ENCODE measurements around the gene STX7. TPM values are rescaled to one million over a fixed set of nuclear protein-coding genes. Genes with fewer than 3 reads are reported as not detected.

The STX7 gene
- total and polyA plus RNA-seq, 7 donors, result 12.6 to 38.1 (median 26.2) TPM

DNA sequence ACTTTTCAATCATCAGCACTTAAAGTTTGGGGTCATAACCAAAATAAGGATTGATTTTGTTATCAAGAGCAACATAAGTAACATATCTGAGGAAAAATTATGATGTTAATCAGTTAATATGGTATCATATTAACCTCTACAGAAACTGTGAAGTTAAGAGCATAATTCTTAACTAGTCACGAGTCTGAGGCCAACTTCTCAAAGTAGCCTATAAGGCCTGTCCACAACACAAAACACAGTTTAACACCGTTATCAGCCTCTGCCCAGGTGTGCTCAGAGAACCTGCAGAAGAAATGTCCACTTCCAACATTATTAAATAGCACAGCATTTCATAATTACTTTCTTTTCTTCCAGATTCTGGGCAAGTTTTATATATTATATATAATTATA lies 1.1 kb downstream of the STX7 start:
- Histone ChIP-seq H3K4me3 (peak overlapping the region; percentile 96), H3K36me3 (ENCODE audit: insufficient read depth in 1 of 2, low read depth in 1 of 2) (peaks cover 0 to 9% of the 10 kb centered on the region in 2 donors), H3K27me3 (ENCODE audit: insufficient read depth in 3 of 3, low read length in 2 of 3) (no peaks in the 10 kb centered on the region), H3K4me1 (peaks cover 43% of the 10 kb centered on the region), H3K9me3 (no peaks in the 10 kb centered on the region), H3K27ac (peak overlapping the region; percentile 85)
- TF ChIP-seq, protein P1, sequence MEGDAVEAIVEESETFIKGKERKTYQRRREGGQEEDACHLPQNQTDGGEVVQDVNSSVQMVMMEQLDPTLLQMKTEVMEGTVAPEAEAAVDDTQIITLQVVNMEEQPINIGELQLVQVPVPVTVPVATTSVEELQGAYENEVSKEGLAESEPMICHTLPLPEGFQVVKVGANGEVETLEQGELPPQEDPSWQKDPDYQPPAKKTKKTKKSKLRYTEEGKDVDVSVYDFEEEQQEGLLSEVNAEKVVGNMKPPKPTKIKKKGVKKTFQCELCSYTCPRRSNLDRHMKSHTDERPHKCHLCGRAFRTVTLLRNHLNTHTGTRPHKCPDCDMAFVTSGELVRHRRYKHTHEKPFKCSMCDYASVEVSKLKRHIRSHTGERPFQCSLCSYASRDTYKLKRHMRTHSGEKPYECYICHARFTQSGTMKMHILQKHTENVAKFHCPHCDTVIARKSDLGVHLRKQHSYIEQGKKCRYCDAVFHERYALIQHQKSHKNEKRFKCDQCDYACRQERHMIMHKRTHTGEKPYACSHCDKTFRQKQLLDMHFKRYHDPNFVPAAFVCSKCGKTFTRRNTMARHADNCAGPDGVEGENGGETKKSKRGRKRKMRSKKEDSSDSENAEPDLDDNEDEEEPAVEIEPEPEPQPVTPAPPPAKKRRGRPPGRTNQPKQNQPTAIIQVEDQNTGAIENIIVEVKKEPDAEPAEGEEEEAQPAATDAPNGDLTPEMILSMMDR (IDR thresholded peaks at IDR 0.05), result no peak
- no peak for ATAC-seq
- no peak for DNase-seq
- WGBS, 3 donors, result 32 to 48% (median 34%) methylated on average over 2 of the region's 2 CpGs
- intact Hi-C loops (cut with DNase I), result no loop called here

DNA sequence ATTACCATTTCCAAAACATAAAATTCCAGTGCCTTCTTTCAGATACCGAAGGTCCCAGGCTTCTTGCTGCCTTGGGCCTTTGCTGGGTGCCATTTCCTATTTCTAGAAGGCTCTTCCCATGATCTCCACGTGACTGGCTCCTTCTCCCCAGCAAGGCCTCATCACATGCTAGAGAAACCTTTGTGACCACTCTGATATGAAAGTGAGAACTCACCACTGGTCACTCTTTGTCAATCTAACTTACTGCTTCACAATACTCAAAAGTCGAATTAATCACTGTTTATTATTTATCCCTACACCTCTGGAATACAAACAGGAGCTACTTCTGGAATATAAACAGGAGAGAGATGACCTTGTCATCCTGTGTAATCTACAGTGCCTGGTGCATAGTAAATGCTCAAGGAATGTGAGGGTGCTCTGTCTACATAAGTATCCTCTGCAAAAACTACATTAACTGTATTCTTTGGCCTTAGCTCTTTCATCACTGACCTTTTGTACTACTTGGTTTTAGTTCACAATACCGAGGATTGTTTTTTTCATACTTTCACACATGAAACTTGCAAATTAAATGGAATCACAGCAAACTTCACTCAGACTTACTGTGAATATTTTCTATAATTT lies 1.6 kb downstream of the STX7 start:
- H3K9me3 ChIP-seq, result no peaks in the 10 kb centered on the region
- 46 to 56% (median 47%) methylated on average over 4 of the region's 4 CpGs for WGBS, 3 donors
- TF ChIP-seq, protein P1 (IDR thresholded peaks at IDR 0.05), result no peak
- intact Hi-C loops (cut with DNase I), result no loop called here
- peak overlapping the region; percentile 38 for H3K27ac ChIP-seq
- peak overlapping the region; percentile 96 for H3K4me3 ChIP-seq
- no peaks in the 10 kb centered on the region for H3K27me3 ChIP-seq (ENCODE audit: insufficient read depth in 3 of 3, low read length in 2 of 3)
- ATAC-seq (no peak), DNase-seq (no peak)
- H3K4me1 ChIP-seq, result peaks cover 48% of the 10 kb centered on the region
- peaks cover 0 to 9% of the 10 kb centered on the region in 2 donors for H3K36me3 ChIP-seq (ENCODE audit: insufficient read depth in 1 of 2, low read depth in 1 of 2)

GRCh38 chr6:132506869-132507808 lies 5.8 kb downstream of the STX7 start:
- no peak overlapping the region for H3K4me3 ChIP-seq
- TF ChIP-seq, protein P1 (IDR thresholded peaks at IDR 0.05), result no peak
- no peaks in the 10 kb centered on the region for H3K27me3 ChIP-seq (ENCODE audit: insufficient read depth in 3 of 3, low read length in 2 of 3)
- 90 to 97% (median 90%) methylated on average over 5 of the region's 5 CpGs for WGBS, 3 donors
- H3K4me1 ChIP-seq, result peaks cover 50% of the 10 kb centered on the region
- ATAC-seq, result no peak
- H3K27ac ChIP-seq, result no peak overlapping the region
- DNase-seq, result no peak
- intact Hi-C loops (cut with DNase I), result no loop called here
- no peaks in the 10 kb centered on the region for H3K9me3 ChIP-seq
- H3K36me3 ChIP-seq (ENCODE audit: insufficient read depth in 1 of 2, low read depth in 1 of 2), result peaks cover 0 to 20% of the 10 kb centered on the region in 2 donors

- no peak for ATAC-seq
- Histone ChIP-seq H3K4me1 (peaks cover 44% of the 10 kb centered on the region), H3K36me3 (ENCODE audit: insufficient read depth in 1 of 2, low read depth in 1 of 2) (peaks cover 0 to 27% of the 10 kb centered on the region in 2 donors), H3K27me3 (ENCODE audit: insufficient read depth in 3 of 3, low read length in 2 of 3) (no peaks in the 10 kb centered on the region), H3K9me3 (no peaks in the 10 kb centered on the region), H3K27ac (no peak overlapping the region), H3K4me3 (no peak overlapping the region)
- DNase-seq, result no peak
- intact Hi-C loops (cut with DNase I), result no loop called here
- WGBS, 3 donors, result 36 to 42% (median 40%) methylated on average over 2 of the region's 2 CpGs
- TF ChIP-seq, protein P1 (IDR thresholded peaks at IDR 0.05), result no peak
Measured at GRCh38 chr6:132506461-132506860, 6.5 kb downstream of the STX7 start.

All from psoas muscle (tissue), 8 donors.